Measurements from ENCODE around the gene TMEM81.

The TMEM81 gene

DNA sequence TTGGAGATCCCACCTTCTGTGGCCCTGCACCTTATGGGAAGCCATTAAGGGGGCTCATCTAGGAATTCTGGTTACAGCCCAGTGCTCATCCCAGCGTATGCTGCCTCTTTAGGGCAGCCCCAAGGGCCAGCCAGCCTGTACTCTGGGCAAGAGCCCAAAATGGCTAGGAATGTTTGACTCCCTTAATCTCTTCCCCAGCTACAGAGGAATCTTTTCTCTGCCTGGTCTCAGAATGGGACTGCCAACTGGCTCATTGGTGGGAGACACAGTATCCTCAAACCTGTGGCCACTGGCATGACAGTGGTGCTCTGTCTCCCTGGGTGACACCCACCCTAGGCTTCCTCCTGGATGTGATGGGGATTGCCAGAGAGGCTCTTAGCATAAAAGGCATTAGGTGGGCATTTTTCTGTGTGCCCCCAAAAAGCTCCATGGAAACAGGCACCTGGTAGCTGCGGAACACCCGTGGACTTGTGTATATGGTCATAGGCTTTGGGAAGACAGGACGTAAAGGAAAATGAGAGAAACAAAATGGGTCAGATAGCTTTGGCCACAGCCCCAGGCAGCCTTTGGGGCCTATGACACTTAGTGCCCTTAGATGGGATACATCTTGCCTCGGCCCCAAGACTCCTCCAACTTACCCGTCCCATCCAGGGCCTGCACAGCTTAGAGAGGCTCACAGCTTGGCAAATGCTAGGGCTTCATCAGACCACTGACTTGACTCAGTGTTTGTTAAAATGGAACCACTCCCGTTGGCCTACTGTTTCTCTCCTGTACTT, 6.9 kb downstream of the TMEM81 start:
- no peak for FAIRE-seq
- DNase-seq (ENCODE audit: extremely low spot score, insufficient read length, low read depth), result no peak

DNA sequence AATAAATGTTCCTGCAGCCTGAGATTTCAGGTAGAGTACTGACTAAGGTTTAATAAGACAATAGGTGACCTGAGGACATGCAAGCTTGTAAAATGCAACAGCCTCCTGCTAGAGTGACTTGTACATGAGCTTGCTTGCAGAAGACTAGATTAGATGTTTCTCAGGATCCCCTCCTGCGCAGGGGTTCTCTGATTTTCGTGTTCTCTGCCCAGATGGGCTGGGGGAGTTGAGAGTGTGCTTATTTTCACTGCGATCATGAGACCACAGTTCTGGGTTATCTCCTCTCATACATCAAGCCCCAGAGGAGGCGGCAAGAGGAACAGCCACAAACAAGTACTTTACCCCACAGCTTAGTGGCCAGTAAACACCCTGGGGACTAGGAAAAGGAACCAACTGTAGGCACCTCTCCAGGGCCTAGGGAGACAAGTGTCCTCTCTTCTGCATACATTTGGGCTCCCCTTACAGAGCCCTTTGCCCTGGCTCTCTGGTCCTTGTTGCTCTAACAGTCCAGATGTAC, 8.0 kb downstream of the TMEM81 start:
- no peak for FAIRE-seq
- DNase-seq (ENCODE audit: extremely low spot score, insufficient read length, low read depth), result no peak

DNA sequence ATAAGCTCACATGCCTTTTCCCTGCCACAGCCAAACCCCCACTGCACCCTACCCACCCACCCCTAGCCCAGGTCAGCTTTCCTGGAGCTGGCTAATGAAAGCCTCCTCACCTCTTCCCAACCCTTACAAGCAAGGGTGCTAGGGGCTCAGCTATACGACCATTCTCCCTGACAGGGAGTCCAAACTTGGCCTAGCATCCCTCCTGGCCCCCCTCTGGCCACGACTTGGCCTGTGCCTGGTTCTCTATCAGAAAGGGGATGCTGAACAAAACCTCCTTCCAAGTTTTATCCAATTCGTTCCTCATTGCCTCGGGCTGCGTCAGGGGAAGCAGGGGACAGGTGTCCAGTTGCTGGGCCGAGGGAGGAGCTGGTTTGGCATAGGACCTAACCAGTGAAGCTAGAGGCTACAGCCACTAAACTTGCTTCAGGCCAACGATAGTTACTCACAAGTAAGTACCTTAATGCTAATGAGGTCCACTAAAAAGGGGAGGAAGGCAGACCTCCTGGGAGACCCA, 8.6 kb downstream of the TMEM81 start:
- no peak for FAIRE-seq
- no peak for DNase-seq (ENCODE audit: extremely low spot score, insufficient read length, low read depth)

DNA sequence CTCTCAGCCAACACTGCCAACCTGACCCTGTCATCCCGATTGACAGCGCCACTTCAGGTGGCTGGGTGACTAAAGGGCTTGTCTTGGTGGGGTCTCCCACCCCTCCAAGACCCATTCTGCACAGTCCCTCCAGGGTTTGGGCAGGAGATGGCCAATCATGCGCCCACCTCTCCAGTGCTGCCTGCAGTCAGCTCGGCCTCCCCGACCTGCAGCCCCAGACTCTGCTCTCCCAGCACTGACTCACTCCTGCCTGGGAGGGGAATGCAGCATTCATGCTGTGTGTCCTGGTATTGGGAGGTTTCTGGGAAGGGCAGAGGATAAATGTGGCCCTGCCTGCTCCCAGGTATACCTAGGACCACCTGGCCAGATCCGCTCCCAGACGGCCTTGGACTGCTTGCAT, 9.7 kb downstream of the TMEM81 start:
- DNase-seq (ENCODE audit: extremely low spot score, insufficient read length, low read depth) (no peak), FAIRE-seq (no peak)

DNA sequence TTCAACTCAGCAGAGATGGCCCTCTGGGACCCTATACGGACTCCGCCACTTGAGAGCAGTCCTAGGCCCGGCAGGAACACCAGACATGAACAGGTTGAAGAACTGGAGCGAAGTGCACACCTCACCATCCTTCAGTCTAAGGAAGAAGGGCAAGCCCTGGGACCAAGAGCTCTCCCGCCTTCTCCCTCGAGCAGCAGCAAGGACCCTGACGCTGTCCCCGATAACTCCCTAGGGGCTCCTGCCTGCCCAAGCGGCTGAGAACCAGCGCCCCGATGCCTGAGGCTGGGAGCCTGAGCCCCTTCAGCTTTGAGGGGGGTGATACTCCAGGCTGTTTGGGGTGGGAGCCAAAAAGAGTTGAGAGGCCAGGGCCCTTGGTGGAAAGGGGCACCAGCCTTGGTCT, 10.2 kb downstream of the TMEM81 start:
- FAIRE-seq, result no peak

DNA sequence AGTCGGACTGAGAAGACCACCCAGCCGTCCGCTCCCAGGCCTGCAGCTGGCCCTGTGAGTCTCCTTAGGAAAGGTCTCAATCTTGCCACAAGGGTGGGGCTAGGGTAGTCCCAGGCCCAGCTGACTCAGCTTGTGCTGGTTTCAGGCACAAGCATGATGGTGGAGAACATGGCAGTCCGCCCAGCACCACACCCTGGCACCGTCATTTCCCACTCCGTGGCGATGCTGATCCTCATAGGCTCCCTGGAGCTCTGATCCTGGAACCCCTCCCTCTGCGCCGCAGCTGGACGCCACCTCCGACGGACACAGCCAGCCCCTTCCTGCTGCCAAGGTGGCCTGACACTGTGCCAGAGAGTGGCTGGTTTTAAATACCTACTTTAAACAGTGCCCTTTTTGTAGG, 10.7 kb downstream of the TMEM81 start:
- FAIRE-seq, result no peak

More for the DNA sequence above, 10.2 kb downstream of the TMEM81 start:
- DNase-seq (ENCODE audit: extremely low spot score, insufficient read length, low read depth), result no peak

DNA sequence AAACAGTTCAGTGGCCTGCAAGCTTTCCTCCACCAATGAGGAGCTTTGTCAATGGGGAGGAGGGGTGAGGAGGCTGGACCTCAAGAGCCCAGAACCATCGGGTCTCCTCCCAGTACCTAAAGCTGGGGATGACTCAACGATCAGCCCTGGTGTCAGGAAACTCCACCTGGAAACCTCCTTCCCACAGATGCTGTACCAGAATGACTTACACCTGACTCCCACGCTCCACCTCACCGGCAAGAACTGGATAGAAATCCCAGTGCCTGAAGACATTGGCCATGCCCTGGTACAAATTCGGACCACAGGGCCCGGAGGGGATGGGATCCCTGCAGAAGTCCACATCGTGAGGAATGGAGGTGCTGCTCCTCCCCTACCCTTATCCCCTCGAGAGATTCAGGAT, 11.4 kb downstream of the TMEM81 start:
- no peak for FAIRE-seq
- DNase-seq (ENCODE audit: extremely low spot score, insufficient read length, low read depth), result no peak

More for the DNA sequence above, 10.7 kb downstream of the TMEM81 start:
- DNase-seq (ENCODE audit: extremely low spot score, insufficient read length, low read depth), result no peak

DNA sequence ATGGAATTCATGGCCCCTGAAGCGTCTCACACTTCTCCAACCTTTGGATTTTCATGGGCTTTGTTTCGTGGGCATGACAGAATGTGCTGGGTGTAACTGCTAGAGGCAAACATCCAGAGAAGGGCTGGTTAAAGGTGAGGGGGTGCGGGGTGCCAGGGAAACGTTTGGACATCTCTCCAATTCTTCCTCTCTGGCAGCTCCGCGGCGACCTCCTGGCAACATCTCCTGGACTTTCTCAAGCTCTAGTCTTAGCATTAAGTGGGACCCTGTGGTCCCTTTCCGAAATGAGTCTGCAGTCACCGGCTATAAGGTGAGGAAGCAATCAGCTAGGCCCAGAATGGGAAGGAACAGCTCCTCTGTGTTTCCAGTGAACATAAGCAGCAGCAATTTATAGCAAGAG, 12.0 kb downstream of the TMEM81 start:
- no peak for FAIRE-seq
- no peak for DNase-seq (ENCODE audit: extremely low spot score, insufficient read length, low read depth)

DNA sequence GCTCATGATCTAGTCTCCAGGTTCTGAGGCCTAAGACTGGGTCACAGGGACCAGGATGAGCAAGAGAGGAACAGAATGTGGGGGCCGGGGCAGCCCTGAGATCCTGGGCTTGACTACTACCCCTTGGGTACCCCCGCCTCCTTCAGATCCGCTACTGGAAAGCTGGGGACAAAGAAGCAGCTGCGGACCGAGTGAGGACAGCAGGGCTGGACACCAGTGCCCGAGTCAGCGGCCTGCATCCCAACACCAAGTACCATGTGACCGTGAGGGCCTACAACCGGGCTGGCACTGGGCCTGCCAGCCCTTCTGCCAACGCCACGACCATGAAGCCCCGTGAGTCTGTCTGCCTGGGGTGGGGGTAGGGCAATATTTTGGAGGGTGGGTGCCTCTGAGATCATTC, 12.5 kb downstream of the TMEM81 start:
- FAIRE-seq, result no peak

DNA sequence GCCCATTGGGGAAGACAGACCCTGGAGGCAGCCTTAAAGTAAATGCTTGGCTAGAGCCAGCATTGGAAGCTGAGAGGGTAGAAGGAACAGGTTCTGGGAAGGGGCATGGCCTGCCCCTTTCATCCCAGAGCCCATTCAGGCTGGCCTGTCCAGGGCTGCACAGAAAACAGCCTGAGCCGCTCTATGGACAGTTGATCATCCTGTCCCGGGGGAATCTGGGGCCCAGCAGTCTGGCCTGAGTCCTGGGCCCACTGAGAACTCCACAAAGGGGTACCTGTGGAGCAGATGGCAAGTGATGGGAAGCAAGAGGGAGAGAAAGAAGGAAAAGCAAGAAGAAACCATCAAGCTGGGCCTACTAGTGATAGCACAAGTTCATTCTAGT, 13.2 kb downstream of the TMEM81 start:
- FAIRE-seq (no peak), DNase-seq (ENCODE audit: extremely low spot score, insufficient read length, low read depth) (no peak)

More for the DNA sequence above, 12.5 kb downstream of the TMEM81 start:
- no peak for DNase-seq (ENCODE audit: extremely low spot score, insufficient read length, low read depth)

DNA sequence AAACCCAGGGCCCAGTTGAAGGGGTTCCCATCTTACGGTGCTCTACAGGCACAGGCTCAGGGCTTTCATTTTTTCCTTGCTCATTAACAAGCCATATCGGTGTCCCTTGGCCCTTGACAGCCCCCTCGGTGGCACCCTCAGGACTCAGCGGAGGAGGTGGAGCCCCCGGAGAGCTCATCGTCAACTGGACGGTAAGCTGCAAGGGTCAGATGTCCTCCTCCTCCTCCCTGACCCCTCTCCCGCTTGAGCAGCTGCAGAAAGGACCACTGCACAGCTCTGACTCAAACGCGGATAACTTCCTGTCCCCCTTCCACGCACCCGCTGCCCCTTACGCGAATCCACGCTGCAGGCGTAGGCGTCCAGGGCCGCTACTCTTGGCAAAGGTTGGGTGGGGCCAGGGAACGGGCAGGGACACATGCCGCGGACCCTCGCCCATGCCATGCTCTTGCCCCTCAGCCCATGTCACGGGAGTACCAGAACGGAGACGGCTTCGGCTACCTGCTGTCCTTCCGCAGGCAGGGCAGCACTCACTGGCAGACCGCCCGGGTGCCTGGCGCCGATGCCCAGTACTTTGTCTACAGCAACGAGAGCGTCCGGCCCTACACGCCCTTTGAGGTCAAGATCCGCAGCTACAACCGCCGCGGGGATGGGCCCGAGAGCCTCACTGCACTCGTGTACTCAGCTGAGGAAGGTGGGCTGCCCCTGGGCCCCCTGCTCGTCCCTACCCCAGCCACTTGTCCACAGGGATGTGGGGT, 14.7 kb downstream of the TMEM81 start:
- no peak for DNase-seq (ENCODE audit: extremely low spot score, insufficient read length, low read depth)
- FAIRE-seq, result no peak

DNA sequence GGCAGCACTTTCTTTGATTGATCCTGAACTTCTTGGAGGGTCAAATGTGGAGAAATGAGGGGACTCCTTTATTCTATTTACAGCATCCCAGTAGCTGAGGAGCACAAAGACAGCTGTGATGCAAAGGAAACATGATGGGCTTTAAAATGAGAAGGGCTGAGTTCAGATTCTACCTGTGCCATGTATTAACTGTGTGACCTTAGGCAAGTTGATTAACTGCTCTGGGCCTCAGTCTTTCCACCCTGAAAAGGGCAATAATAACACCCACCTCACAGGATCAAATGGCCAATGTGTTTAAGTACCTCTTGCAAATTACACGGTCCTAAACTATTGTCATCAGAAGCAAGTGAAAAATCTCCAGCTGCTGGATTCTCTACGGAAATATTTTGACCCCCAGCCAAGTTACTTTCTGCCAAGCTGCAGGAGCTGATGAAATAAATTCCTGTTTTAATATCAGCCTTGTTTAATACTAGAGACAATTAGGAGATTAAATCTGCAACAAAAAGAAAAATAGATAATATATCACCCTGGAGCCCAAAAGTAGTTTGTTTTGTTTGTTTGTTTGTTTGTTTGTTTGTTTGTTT, 15.7 kb downstream of the TMEM81 start:
- DNase-seq (ENCODE audit: extremely low spot score, insufficient read length, low read depth), result no peak
- no peak for FAIRE-seq

DNA sequence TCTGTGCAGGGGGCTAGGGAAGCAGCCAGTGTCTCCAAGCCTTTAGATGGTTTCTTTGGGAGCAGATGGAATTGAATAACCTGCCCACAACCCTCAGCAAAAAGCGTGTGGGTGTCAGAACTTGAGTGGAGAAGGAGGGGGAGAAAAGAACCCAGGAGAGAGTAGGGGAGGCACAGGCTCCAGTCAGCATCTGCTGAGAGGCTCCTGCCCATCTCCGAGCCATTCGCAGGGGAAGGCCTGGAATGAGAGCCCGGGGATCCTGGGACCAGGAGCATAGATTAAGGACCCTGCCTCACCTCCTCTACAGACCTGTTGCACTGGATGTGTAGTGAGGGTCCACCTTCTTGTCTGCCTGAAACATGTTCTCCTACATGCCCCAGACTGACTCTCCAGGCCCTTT, 16.3 kb downstream of the TMEM81 start:
- DNase-seq (ENCODE audit: extremely low spot score, insufficient read length, low read depth) (no peak), FAIRE-seq (no peak)

DNA sequence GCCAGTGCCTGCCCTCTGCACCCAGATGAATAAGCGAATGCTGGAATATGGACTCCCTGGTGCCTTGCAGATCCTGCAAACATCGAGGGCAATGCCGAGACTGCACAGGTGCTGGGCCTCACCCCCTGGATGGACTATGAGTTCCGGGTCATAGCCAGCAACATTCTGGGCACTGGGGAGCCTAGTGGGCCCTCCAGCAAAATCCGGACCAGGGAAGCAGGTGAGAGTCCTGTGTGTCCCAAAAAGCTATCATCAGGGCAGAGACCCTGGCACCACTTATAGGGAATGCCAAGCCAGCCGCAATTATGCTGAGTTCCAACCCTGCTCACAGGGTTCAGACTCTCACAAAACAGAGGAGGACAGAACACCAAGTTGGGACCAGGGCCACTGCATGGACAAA, 17.2 kb downstream of the TMEM81 start:
- FAIRE-seq (no peak), DNase-seq (ENCODE audit: extremely low spot score, insufficient read length, low read depth) (no peak)

DNA sequence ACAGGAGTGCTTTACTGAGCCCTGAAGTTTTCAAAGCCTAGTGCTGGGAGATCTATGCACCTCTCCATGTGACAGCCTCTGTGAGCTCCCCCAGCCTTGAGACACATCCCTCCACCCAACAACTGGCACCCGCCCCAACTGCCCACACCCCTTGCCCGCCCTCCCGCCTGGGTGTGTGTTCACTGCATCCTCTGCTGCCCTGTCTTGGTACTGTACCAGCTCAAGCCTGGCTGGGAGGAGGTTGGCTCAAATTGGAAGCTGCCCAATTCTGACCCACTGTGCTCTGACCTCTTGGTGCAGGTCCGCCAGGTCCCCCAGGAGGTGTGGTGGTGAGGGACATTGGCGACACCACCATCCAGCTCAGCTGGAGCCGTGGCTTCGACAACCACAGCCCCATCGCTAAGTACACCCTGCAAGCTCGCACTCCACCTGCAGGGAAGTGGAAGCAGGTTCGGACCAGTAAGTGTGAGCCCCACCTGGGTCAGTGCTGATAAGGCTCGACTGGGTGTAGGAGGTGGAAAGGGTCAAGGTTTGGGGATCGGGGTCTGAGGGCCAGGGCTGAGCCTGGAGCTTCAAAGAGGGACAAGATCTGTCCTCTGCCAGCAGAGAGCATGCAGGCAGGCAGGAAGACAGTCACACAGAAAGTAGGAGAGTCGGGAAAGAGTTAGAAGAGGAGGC, 18.0 kb downstream of the TMEM81 start:
- FAIRE-seq, result no peak

DNA sequence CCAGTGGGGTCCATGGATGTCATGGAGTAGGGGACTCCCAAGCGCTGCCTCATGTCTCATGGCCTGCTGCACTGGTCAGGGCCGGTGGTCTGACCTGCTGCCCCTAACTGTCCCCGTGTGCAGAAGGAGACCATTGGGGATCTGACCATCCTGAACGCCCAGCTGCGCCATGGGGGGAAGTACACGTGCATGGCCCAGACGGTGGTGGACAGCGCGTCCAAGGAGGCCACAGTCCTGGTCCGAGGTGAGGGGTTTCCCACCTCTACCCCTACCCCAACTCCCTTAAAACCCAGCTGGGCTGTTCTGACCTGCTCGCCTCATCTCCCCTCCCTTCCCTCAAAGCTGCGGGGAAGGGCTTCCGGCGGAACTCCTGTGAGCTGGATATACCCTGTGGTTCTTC, 18.6 kb downstream of the TMEM81 start:
- FAIRE-seq, result no peak
- no peak for DNase-seq (ENCODE audit: extremely low spot score, insufficient read length, low read depth)

More for the DNA sequence above, 18.0 kb downstream of the TMEM81 start:
- no peak for DNase-seq (ENCODE audit: extremely low spot score, insufficient read length, low read depth)

DNA sequence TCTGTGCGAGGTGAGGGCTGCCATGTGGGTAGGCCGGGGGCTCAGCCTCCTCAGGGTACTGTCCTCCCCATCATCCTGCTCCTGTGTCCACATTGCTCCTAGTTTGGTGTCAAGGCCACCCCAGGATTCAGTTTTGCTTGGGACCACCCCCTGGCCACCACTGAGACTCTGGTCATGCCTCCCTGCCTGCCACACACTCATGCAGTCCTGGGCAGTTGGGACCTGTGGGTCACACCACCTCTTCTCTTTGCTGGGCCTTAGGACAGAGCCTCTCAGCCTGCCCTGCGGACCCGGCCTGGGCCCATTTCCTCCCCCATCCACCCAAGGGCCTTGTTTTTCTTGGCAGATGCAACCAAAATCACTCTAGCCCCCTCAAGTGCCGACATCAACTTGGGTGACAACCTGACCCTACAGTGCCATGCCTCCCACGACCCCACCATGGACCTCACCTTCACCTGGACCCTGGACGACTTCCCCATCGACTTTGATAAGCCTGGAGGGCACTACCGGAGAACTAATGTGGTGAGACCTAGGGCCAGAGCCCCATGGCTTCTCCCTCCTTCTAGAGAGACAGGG, 19.4 kb downstream of the TMEM81 start:
- DNase-seq (ENCODE audit: extremely low spot score, insufficient read length, low read depth), result no peak
- FAIRE-seq, result no peak

DNA sequence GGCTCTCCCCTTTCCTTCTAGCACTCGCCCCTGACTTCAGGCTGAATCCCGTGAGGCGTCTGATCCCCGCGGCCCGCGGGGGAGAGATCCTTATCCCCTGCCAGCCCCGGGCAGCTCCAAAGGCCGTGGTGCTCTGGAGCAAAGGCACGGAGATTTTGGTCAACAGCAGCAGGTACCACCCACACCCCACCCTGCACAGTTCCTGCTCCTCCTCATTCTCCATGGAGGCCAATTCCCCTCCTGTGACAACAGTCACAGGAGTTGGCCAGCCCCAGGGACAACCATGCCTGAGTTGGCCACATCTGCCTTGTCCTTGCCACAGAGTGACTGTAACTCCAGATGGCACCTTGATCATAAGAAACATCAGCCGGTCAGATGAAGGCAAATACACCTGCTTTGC, 20.0 kb downstream of the TMEM81 start:
- no peak for FAIRE-seq
- no peak for DNase-seq (ENCODE audit: extremely low spot score, insufficient read length, low read depth)

DNA sequence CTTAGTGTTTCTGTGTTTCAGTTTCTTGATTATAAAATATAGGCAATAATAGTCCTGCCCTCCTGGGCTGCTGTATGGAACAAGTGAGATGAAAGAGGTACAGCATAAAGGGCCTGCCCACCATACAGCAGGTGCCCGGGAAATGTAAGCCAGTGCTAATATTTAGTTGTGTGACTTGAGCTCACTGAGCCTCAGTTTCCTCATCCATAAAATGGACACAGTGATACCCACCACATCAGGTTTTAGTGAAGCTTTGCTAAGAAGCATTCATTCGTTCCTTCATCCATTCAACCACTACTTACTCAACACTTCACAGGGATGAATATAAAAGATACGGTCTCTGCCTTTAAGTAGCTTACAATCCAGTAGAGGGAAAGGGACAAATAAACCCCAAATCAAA, 21.4 kb downstream of the TMEM81 start:
- FAIRE-seq (no peak), DNase-seq (ENCODE audit: extremely low spot score, insufficient read length, low read depth) (no peak)

DNA sequence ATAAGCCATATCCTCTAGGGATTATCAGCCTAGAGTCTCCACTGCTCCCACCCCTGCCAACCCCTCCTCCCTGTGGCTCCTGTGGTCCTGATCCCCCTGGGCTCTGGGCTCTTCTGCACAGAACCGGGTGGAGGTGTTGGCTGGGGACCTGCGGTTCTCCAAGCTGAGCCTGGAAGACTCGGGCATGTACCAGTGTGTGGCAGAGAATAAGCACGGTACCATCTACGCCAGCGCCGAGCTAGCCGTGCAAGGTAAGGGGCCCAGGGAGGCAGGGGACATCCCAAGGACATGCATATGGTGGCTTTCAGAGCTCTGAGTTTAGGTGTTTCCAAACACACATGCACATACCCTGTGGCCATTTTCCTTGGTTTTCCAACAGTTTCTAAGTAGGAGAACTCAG, 21.9 kb downstream of the TMEM81 start:
- FAIRE-seq (no peak), DNase-seq (ENCODE audit: extremely low spot score, insufficient read length, low read depth) (no peak)
